ENCODE measurements around the gene SUFU. TPM values are rescaled to one million over a fixed set of nuclear protein-coding genes. Genes with fewer than 3 reads are reported as not detected.

The SUFU gene
- total RNA-seq, 3 donors from 2014 or later (not counting 1 experiment from before 2014, with no cell fraction given), result 8.2 to 13.0 (median 11.5) TPM

GRCh38 chr10:102657451-102657850 is 153.7 kb downstream of the SUFU start:
- intact Hi-C loops (cut with micrococcal nuclease), result no loop called here
- no peak for DNase-seq
- peaks cover 49% of the 10 kb centered on the region for H3K36me3 ChIP-seq (ENCODE audit: control insufficient read depth, insufficient read depth, low read length)
- no peak overlapping the region for H3K4me3 ChIP-seq (ENCODE audit: low read length)
- H3K27me3 Mint-ChIP-seq (ENCODE audit: low read depth in 2 of 2), result no peaks in the 10 kb centered on the region
- peaks cover 66% of the 10 kb centered on the region for H3K4me1 ChIP-seq (ENCODE audit: control insufficient read depth, insufficient read depth, low read length)
- H3K27ac Mint-ChIP-seq, result peak overlapping the region; percentile 80 to 85
- TF ChIP-seq CTCF (IDR thresholded peaks at IDR 0.05), result no peak
- no peak for ATAC-seq
- no peaks in the 10 kb centered on the region for H3K27me3 ChIP-seq (ENCODE audit: control insufficient read depth, insufficient read depth, low read length)
- no peaks in the 10 kb centered on the region for H3K36me3 Mint-ChIP-seq
- no peaks in the 10 kb centered on the region for H3K9me3 ChIP-seq (ENCODE audit: control insufficient read depth, insufficient read depth, low read length)
- 89% methylated on average over 7 of the region's 11 CpGs for WGBS (ENCODE audit: insufficient coverage)
- H3K27ac ChIP-seq (ENCODE audit: low read length), result no peak overlapping the region
- no peaks in the 10 kb centered on the region for H3K9me3 Mint-ChIP-seq
- H3K4me3 Mint-ChIP-seq, result no peak overlapping the region
- H3K4me1 Mint-ChIP-seq, result peaks cover 36 to 61% of the 10 kb centered on the region in 2 donors

- H3K27ac ChIP-seq (ENCODE audit: low read length), result no peak overlapping the region
- 76% methylated on average over 13 of the region's 13 CpGs for WGBS (ENCODE audit: insufficient coverage)
- Mint-ChIP-seq H3K27me3 (ENCODE audit: low read depth in 2 of 2) (no peaks in the 10 kb centered on the region), H3K4me3 (peak overlapping the region; percentile 17), H3K4me1 (peaks cover 29 to 54% of the 10 kb centered on the region in 2 donors), H3K9me3 (no peaks in the 10 kb centered on the region), H3K27ac (peak overlapping the region; percentile 80 to 85), H3K36me3 (no peaks in the 10 kb centered on the region)
- DNase-seq (no peak), ATAC-seq (no peak)
- peaks cover 49% of the 10 kb centered on the region for H3K36me3 ChIP-seq (ENCODE audit: control insufficient read depth, insufficient read depth, low read length)
- no peaks in the 10 kb centered on the region for H3K9me3 ChIP-seq (ENCODE audit: control insufficient read depth, insufficient read depth, low read length)
- H3K4me3 ChIP-seq (ENCODE audit: low read length), result no peak overlapping the region
- no peak for TF ChIP-seq CTCF (IDR thresholded peaks at IDR 0.05)
- H3K27me3 ChIP-seq (ENCODE audit: control insufficient read depth, insufficient read depth, low read length), result no peaks in the 10 kb centered on the region
- intact Hi-C loops (cut with micrococcal nuclease), result no loop called here
- peaks cover 59% of the 10 kb centered on the region for H3K4me1 ChIP-seq (ENCODE audit: control insufficient read depth, insufficient read depth, low read length)
Measured at GRCh38 chr10:102657984-102658724, 154.4 kb downstream of the SUFU start.

GRCh38 chr10:102658802-102659201 is 155.0 kb downstream of the SUFU start:
- intact Hi-C loops (cut with micrococcal nuclease), result no loop called here
- WGBS (ENCODE audit: insufficient coverage), result 68% methylated on average over 5 of the region's 5 CpGs
- Histone ChIP-seq H3K27ac (ENCODE audit: low read length) (no peak overlapping the region), H3K4me1 (ENCODE audit: control insufficient read depth, insufficient read depth, low read length) (peaks cover 53% of the 10 kb centered on the region), H3K36me3 (ENCODE audit: control insufficient read depth, insufficient read depth, low read length) (peaks cover 45% of the 10 kb centered on the region), H3K27me3 (ENCODE audit: control insufficient read depth, insufficient read depth, low read length) (no peaks in the 10 kb centered on the region), H3K4me3 (ENCODE audit: low read length) (no peak overlapping the region), H3K9me3 (ENCODE audit: control insufficient read depth, insufficient read depth, low read length) (no peaks in the 10 kb centered on the region)
- Mint-ChIP-seq H3K27me3 (ENCODE audit: low read depth in 2 of 2) (no peaks in the 10 kb centered on the region), H3K4me1 (peaks cover 23 to 47% of the 10 kb centered on the region in 2 donors), H3K36me3 (no peaks in the 10 kb centered on the region), H3K27ac (peak overlapping the region; percentile 80 to 85), H3K9me3 (no peaks in the 10 kb centered on the region), H3K4me3 (no peak overlapping the region)
- no peak for TF ChIP-seq CTCF (IDR thresholded peaks at IDR 0.05)
- no peak for ATAC-seq
- no peak for DNase-seq
